A673 (cell line): Measurements from ENCODE around the gene RAB33A. TPM values are rescaled to one million over a fixed set of nuclear protein-coding genes. Genes with fewer than 3 reads are reported as not detected.

ENCODE experiments used
- BruUV-seq: library from RNA; stranded (reverse); fragments of 400-500 nt; replicated peaks from 2 replicates; lab custom pipeline; 2021; lab: Mats Ljungman, UMichigan
- CTCF ChIA-PET: fragments of 300-600 bp; sonication (Branson Sonifier 250); formaldehyde crosslinking; loops from one replicate; lab custom pipeline; 2022; ENCODE audit warnings: antibody characterized with exemption; lab: Charles Lee
- POLR2A ChIA-PET: fragments of 300-600 bp; sonication (Branson Sonifier 250); formaldehyde crosslinking; loops from one replicate; lab custom pipeline; 2022; ENCODE audit warnings: antibody characterized with exemption; ENCODE audit not compliant: low non-redundant PET; lab: Charles Lee
- DNase-seq: peaks from one replicate; pipeline ENCODE4 v3.0.0-alpha.2; 2015; ENCODE audit warnings: low spot score
- H3K27ac ChIP-seq: fragments of 200-600 bp; sonication (generic); 2 replicates; pipeline ENCODE4 v1.5.1; 2016; ENCODE audit warnings: mixed run types, low read depth, mild to moderate bottlenecking, mixed read lengths, antibody characterized with exemption, low read length; ENCODE audit not compliant: poor library complexity, severe bottlenecking
- H3K27me3 ChIP-seq: fragments of 200-600 bp; sonication (generic); replicated peaks from 2 replicates; pipeline ENCODE4 v1.6.1; 2017; ENCODE audit warnings: mixed run types, low read depth, mild to moderate bottlenecking, mixed read lengths, antibody characterized with exemption, low read length; ENCODE audit not compliant: insufficient read depth, poor library complexity
- H3K36me3 ChIP-seq: fragments of 200-600 bp; sonication (generic); 2 replicates; pipeline ENCODE4 v1.6.1; 2016; ENCODE audit warnings: mixed run types, mild to moderate bottlenecking, mixed read lengths, antibody characterized with exemption, low read length; ENCODE audit not compliant: insufficient read depth, poor library complexity, severe bottlenecking
- H3K4me1 ChIP-seq: fragments of 200-600 bp; sonication (generic); 2 replicates; pipeline ENCODE4 v1.6.1; 2017; ENCODE audit warnings: mixed run types, mild to moderate bottlenecking, mixed read lengths, antibody characterized with exemption, low read length; ENCODE audit not compliant: insufficient read depth, poor library complexity, severe bottlenecking
- H3K4me3 ChIP-seq: fragments of 200-600 bp; sonication (generic); 2 replicates; pipeline ENCODE4 v1.5.1; 2016; ENCODE audit warnings: low read depth, mixed run types, mild to moderate bottlenecking, mixed read lengths, low read length; ENCODE audit not compliant: poor library complexity, severe bottlenecking
- H3K9me3 ChIP-seq: fragments of 200-600 bp; sonication (generic); 2 replicates; pipeline ENCODE4 v1.6.1; 2016; ENCODE audit warnings: mixed run types, low read depth, mild to moderate bottlenecking, mixed read lengths, antibody characterized with exemption, low read length; ENCODE audit not compliant: poor library complexity, severe bottlenecking
- CTCF ChIP-seq: fragments of 300-800, 200-600 bp; sonication (generic); conservative IDR thresholded peaks from 2 replicates; pipeline ENCODE4 v1.5.1; 2017; ENCODE audit warnings: low read depth, mild to moderate bottlenecking, antibody characterized with exemption, low read length, moderate library complexity, mixed read lengths
- EZH2 ChIP-seq: fragments of 200-600 bp; sonication (generic); IDR thresholded peaks from 2 replicates; pipeline ENCODE4 v1.6.1; 2017; ENCODE audit warnings: borderline replicate concordance, low read depth, mild to moderate bottlenecking, mixed read lengths, antibody characterized with exemption, low read length; ENCODE audit not compliant: poor library complexity, severe bottlenecking
- intact Hi-C: fragments of 100-400 bp; cut with micrococcal nuclease; formaldehyde crosslinking; loops from one replicate; pipeline ENCODE4 v1.10.0; 2022; ENCODE audit not compliant: unreplicated experiment
- total RNA-seq: library from RNA; stranded (reverse); gene quantifications from 2 replicates; pipeline ENCODE4 v1.2.3, GENCODE V29; 2021

RAB33A gene
- total RNA-seq, 1 experiment from 2014 or later, result 4.8 TPM

- CTCF ChIA-PET, result no interaction called here
- no peak for DNase-seq
- Histone ChIP-seq H3K4me1 (no peaks in the 10 kb centered on the region), H3K27ac (no peak overlapping the region), H3K36me3 (peaks cover 24% of the 10 kb centered on the region), H3K27me3 (no peaks in the 10 kb centered on the region), H3K4me3 (no peak overlapping the region), H3K9me3 (no peaks in the 10 kb centered on the region)
- intact Hi-C loops, result no loop called here
- BruUV-seq, result no TSS peak
- no peak for TF ChIP-seq EZH2
- TF ChIP-seq CTCF, result no peak
- POLR2A ChIA-PET, result no interaction called here
Observed at GRCh38 chrX:130211415-130212186, 39.8 kb downstream of the RAB33A start.

DNA sequence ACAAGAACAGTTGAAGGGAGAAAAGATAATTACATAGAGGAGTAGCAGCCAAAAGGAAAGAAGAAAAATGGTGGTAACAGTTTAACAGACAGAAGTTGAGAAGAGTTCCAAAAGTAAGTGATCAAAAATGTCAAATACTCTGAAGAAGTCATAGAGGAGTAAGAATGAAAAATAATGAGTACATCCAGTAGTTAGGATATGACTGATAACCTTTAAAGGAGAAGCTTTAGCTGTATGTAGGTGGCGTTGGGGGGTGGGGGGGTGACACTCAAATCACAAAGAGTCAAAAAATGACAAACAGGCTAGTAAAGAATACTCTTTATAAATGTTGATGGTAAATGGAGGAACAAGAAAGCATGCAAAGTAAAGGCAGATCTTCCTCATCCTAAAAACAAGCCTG is 40.6 kb downstream of the RAB33A start:
- no TSS peak for BruUV-seq
- ChIA-PET CTCF (no interaction called here), POLR2A (no interaction called here)
- TF ChIP-seq CTCF (no peak), EZH2 (no peak)
- Histone ChIP-seq H3K27me3 (no peaks in the 10 kb centered on the region), H3K4me1 (no peaks in the 10 kb centered on the region), H3K9me3 (no peaks in the 10 kb centered on the region), H3K27ac (no peak overlapping the region), H3K4me3 (no peak overlapping the region), H3K36me3 (peaks cover 24% of the 10 kb centered on the region)
- intact Hi-C loops, result no loop called here
- no peak for DNase-seq

DNA sequence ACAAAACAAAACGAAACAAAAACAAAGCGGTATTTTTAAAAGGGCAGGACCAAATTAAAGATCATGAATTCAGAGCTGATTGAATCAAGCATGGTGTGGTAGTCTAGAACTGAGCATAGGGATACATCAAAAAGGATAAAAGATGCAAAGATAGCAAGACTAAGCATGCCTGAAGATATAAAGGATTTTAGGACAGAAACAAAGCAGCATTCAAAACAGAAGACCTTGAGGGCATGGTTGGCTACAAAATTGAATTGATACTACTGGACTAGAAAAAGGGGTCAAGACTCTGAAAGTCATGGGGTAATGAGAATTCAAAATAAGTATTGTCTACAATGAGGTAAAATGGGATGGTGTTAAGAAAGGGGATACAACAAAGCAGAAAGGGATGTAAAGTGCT is 41.6 kb downstream of the RAB33A start:
- no peak for TF ChIP-seq EZH2
- TF ChIP-seq CTCF, result no peak
- Histone ChIP-seq H3K4me1 (no peaks in the 10 kb centered on the region), H3K27me3 (no peaks in the 10 kb centered on the region), H3K4me3 (no peak overlapping the region), H3K36me3 (peaks cover 26% of the 10 kb centered on the region), H3K9me3 (no peaks in the 10 kb centered on the region), H3K27ac (no peak overlapping the region)
- intact Hi-C loops, result no loop called here
- BruUV-seq, result no TSS peak
- CTCF ChIA-PET, result no interaction called here
- POLR2A ChIA-PET, result no interaction called here
- DNase-seq, result no peak
